ENCODE measurements around the gene TACR1.
"Not testable (repeated sequence)": the region's sequence is repeated elsewhere in the genome, so short reads cannot be mapped to it uniquely, and the experiment has no call there.

The TACR1 gene

DNA sequence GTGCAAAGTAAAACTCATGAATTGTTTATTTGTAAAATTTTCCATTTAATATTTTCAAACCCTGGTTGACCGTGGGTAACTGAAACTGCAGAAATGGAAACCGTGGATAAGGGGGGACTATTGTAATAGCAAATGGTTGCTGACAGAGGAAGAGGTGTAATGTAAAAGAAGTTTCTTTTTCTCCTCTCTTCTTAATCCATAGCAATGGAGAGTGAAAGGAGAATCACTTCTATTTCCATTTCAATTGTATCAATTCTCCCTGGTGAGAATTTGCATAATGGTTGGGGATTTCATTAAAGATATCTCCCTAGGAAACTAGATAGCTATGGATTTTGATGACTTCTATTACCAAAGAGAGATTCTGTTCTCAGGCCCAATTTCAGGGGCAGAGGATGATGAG lies 24.8 kb downstream of the TACR1 start:
- Histone ChIP-seq H3K27ac (ENCODE audit: insufficient read depth, low read length, poor library complexity, severe bottlenecking) (no peak overlapping the region), H3K4me1 (ENCODE audit: control insufficient read depth, insufficient read depth, low read length, poor library complexity, severe bottlenecking) (no peaks in the 10 kb centered on the region), H3K27me3 (replicated peaks; ENCODE audit: control insufficient read depth, insufficient read depth, low read length, poor library complexity, severe bottlenecking) (no peaks in the 10 kb centered on the region), H3K4me3 (ENCODE audit: insufficient read depth, low read depth, low read length, poor library complexity, severe bottlenecking) (no peak overlapping the region), H3K36me3 (ENCODE audit: control insufficient read depth, insufficient read depth, low read length) (no peaks in the 10 kb centered on the region), H3K9me3 (ENCODE audit: control insufficient read depth, low read length) (no peaks in the 10 kb centered on the region)
- DNase-seq, result no peak

DNA sequence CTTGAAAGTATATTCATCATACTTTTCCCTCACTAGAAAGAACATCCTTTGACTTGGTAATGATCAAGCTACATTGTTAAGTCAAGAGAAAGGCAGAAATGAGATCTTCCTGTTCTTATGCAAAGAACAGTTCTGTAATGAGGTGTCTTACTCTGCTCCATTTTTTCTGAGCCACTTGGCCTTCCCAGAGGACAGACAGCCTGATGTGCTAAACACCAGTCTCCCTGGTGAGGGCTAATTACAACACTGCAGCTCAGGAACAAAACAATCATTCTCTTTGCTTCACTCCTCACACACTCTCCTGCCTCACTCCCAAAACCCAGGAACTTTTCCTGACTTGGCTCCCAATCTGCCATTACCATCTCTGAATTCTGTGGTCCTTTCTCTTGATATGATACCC lies 25.6 kb downstream of the TACR1 start:
- DNase-seq, result no peak

DNA sequence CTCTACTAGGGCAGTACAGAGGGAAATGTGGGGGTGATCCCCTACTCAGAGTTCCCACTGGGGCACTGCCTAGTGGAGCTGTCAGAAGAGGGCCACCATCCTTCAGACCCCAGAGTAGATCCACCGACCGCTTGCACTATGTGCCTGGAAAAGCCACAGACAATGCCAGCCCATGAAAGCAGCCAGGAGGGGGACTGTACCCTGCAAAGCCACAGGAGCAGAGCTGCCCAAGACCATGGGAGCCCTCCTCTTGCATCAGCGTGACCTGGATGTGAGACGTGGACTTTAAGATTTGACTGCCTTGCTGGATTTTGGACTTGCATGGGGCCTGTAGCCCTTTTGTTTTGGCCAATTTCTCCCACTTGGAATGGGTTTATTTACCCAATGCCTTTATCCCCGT lies 27.9 kb downstream of the TACR1 start:
- H3K4me1 ChIP-seq (ENCODE audit: control insufficient read depth, insufficient read depth, low read length, poor library complexity, severe bottlenecking); DNase-seq; H3K36me3 ChIP-seq (ENCODE audit: control insufficient read depth, insufficient read depth, low read length); H3K4me3 ChIP-seq (ENCODE audit: insufficient read depth, low read depth, low read length, poor library complexity, severe bottlenecking); H3K27me3 ChIP-seq (replicated peaks; ENCODE audit: control insufficient read depth, insufficient read depth, low read length, poor library complexity, severe bottlenecking); H3K9me3 ChIP-seq (ENCODE audit: control insufficient read depth, low read length); H3K27ac ChIP-seq (ENCODE audit: insufficient read depth, low read length, poor library complexity, severe bottlenecking): not testable (repeated sequence)

More for the DNA sequence above, 25.6 kb downstream of the TACR1 start:
- Histone ChIP-seq H3K4me1 (ENCODE audit: control insufficient read depth, insufficient read depth, low read length, poor library complexity, severe bottlenecking) (no peaks in the 10 kb centered on the region), H3K9me3 (ENCODE audit: control insufficient read depth, low read length) (no peaks in the 10 kb centered on the region), H3K27ac (ENCODE audit: insufficient read depth, low read length, poor library complexity, severe bottlenecking) (no peak overlapping the region), H3K27me3 (replicated peaks; ENCODE audit: control insufficient read depth, insufficient read depth, low read length, poor library complexity, severe bottlenecking) (no peaks in the 10 kb centered on the region), H3K36me3 (ENCODE audit: control insufficient read depth, insufficient read depth, low read length) (no peaks in the 10 kb centered on the region), H3K4me3 (ENCODE audit: insufficient read depth, low read depth, low read length, poor library complexity, severe bottlenecking) (no peak overlapping the region)

DNA sequence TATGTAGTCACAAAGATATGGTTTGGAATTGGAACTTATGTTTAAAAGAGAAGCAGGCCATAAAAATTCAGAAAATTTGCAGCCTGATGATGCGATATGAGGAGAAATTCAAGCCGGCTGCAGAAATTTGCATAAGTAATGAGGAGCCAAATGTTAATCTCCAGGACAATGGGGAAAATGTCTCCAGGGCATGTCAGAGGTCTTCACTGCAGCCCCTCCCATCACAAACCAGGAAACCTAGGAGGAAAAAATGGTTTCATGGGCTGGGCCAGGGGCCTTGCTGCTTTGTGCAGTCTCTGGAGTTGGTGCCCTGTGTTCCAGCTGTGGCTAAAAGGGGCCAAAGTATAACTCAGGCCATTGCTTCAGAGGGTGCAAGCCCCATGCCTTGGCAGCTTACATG lies 28.4 kb downstream of the TACR1 start:
- Histone ChIP-seq H3K27me3 (replicated peaks; ENCODE audit: control insufficient read depth, insufficient read depth, low read length, poor library complexity, severe bottlenecking) (no peaks in the 10 kb centered on the region), H3K4me1 (ENCODE audit: control insufficient read depth, insufficient read depth, low read length, poor library complexity, severe bottlenecking) (no peaks in the 10 kb centered on the region), H3K36me3 (ENCODE audit: control insufficient read depth, insufficient read depth, low read length) (no peaks in the 10 kb centered on the region), H3K4me3 (ENCODE audit: insufficient read depth, low read depth, low read length, poor library complexity, severe bottlenecking) (no peak overlapping the region), H3K27ac (ENCODE audit: insufficient read depth, low read length, poor library complexity, severe bottlenecking) (no peak overlapping the region), H3K9me3 (ENCODE audit: control insufficient read depth, low read length) (no peaks in the 10 kb centered on the region)
- DNase-seq, result no peak

DNA sequence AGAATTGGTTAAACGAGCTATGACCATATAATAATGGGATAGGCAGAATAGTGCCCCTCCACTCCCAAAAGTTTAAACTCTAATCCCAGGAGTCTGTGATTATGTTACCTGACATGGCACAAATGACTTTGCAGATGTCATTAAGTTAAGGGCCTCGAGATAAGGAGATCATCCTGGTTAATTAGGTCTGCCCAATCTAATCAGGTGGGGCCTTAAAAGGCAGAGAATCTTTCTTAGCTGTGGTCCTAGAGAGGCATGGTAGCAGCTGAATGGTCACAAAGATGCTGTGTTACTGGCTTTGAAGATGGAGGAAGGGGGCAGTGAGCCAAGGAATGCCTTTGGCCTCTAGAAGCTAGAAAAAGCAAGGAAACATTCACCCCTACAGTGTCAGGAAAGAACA lies 31.1 kb downstream of the TACR1 start:
- H3K36me3 ChIP-seq (ENCODE audit: control insufficient read depth, insufficient read depth, low read length), result no peaks in the 10 kb centered on the region
- H3K4me1 ChIP-seq (ENCODE audit: control insufficient read depth, insufficient read depth, low read length, poor library complexity, severe bottlenecking), result no peaks in the 10 kb centered on the region
- no peak for DNase-seq
- no peak overlapping the region for H3K27ac ChIP-seq (ENCODE audit: insufficient read depth, low read length, poor library complexity, severe bottlenecking)
- no peaks in the 10 kb centered on the region for H3K9me3 ChIP-seq (ENCODE audit: control insufficient read depth, low read length)
- no peaks in the 10 kb centered on the region for H3K27me3 ChIP-seq (replicated peaks; ENCODE audit: control insufficient read depth, insufficient read depth, low read length, poor library complexity, severe bottlenecking)
- H3K4me3 ChIP-seq (ENCODE audit: insufficient read depth, low read depth, low read length, poor library complexity, severe bottlenecking), result no peak overlapping the region

DNA sequence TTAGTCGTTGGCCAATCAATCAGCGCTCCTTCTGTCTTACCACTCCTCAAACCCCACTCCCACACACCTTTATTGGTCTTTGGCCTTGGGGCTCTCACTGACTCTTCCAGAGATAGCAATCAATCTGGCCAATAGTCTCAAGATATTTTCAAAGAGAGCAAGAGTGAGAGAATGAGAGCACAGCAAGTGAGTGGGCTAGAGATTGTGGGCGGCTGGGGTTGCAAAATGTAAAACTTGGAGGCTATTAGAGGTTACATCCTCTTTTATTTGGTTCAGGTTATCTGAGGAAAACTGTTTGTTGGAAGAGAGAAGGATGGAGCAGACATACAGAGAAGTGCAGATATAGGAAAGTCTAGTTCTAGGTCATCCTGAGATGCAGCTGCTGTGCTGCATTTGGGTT lies 32.8 kb downstream of the TACR1 start:
- Histone ChIP-seq H3K27ac (ENCODE audit: insufficient read depth, low read length, poor library complexity, severe bottlenecking) (no peak overlapping the region), H3K27me3 (replicated peaks; ENCODE audit: control insufficient read depth, insufficient read depth, low read length, poor library complexity, severe bottlenecking) (no peaks in the 10 kb centered on the region), H3K4me1 (ENCODE audit: control insufficient read depth, insufficient read depth, low read length, poor library complexity, severe bottlenecking) (no peaks in the 10 kb centered on the region), H3K4me3 (ENCODE audit: insufficient read depth, low read depth, low read length, poor library complexity, severe bottlenecking) (no peak overlapping the region), H3K9me3 (ENCODE audit: control insufficient read depth, low read length) (no peaks in the 10 kb centered on the region), H3K36me3 (ENCODE audit: control insufficient read depth, insufficient read depth, low read length) (no peaks in the 10 kb centered on the region)
- no peak for DNase-seq

DNA sequence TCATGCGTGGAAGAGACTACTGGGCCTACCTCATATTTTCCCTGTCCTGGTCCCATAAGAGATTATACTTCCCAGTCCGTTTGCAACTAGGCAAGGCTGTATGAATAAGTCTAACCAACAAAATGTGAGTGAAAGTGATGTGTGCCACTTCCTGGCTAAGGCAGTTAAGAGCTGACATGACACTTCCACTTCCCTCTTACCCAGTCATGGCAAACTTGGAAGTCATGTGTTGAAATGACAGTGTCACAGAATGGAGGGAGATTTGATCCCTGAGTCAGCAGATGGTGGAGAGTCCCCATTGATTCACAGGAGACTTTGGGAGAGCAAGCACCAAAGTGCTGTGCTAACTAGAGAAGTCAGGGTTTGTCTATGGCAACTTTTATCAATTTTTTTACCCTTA lies 36.4 kb downstream of the TACR1 start:
- DNase-seq, result no peak
- H3K27ac ChIP-seq (ENCODE audit: insufficient read depth, low read length, poor library complexity, severe bottlenecking), result no peak overlapping the region
- H3K4me3 ChIP-seq (ENCODE audit: insufficient read depth, low read depth, low read length, poor library complexity, severe bottlenecking), result no peak overlapping the region
- no peaks in the 10 kb centered on the region for H3K36me3 ChIP-seq (ENCODE audit: control insufficient read depth, insufficient read depth, low read length)
- H3K27me3 ChIP-seq (replicated peaks; ENCODE audit: control insufficient read depth, insufficient read depth, low read length, poor library complexity, severe bottlenecking), result no peaks in the 10 kb centered on the region
- no peaks in the 10 kb centered on the region for H3K9me3 ChIP-seq (ENCODE audit: control insufficient read depth, low read length)
- H3K4me1 ChIP-seq (ENCODE audit: control insufficient read depth, insufficient read depth, low read length, poor library complexity, severe bottlenecking), result no peaks in the 10 kb centered on the region

DNA sequence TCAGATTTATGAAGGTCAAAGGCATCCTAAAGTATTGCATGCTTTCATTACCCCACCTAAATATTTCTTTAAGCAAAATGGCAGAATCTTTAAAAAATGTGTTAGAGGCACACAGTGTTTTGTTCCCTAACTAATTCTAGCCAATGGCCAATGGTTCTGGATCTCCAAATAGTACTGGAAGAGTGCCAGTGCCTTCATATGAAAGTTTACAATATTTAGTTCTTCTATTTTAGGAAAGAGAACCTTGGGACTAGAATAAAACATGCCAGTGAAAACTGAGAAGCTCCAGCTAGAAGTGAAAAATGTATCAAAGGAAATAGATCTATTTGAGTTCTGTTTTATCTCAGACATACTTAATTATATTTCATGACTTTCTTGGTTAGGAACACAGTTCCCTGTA lies 37.1 kb downstream of the TACR1 start:
- DNase-seq, result no peak
- no peaks in the 10 kb centered on the region for H3K27me3 ChIP-seq (replicated peaks; ENCODE audit: control insufficient read depth, insufficient read depth, low read length, poor library complexity, severe bottlenecking)
- H3K9me3 ChIP-seq (ENCODE audit: control insufficient read depth, low read length), result no peaks in the 10 kb centered on the region
- no peak overlapping the region for H3K4me3 ChIP-seq (ENCODE audit: insufficient read depth, low read depth, low read length, poor library complexity, severe bottlenecking)
- H3K4me1 ChIP-seq (ENCODE audit: control insufficient read depth, insufficient read depth, low read length, poor library complexity, severe bottlenecking), result no peaks in the 10 kb centered on the region
- no peak overlapping the region for H3K27ac ChIP-seq (ENCODE audit: insufficient read depth, low read length, poor library complexity, severe bottlenecking)
- H3K36me3 ChIP-seq (ENCODE audit: control insufficient read depth, insufficient read depth, low read length), result no peaks in the 10 kb centered on the region

DNA sequence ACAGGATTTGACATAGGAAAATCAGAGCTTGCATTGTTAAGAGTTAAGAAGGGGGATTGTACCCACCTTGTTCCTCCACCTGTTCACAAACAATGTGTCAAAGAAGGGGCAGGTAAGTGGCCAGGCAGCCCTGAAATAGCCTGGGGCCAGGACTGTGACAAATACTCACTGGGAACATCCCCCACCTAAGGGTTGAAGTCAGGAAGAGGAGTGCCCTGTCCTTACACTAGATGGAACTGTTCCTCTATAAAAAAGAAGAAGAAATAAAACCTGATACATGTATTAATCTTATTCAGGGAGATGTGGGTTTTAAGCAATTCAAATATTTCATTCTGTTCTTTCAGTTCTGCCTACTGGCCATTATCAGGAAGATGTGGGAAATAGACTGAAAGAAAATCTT lies 41.9 kb downstream of the TACR1 start:
- Histone ChIP-seq H3K27ac (ENCODE audit: insufficient read depth, low read length, poor library complexity, severe bottlenecking) (no peak overlapping the region), H3K9me3 (ENCODE audit: control insufficient read depth, low read length) (no peaks in the 10 kb centered on the region), H3K4me3 (ENCODE audit: insufficient read depth, low read depth, low read length, poor library complexity, severe bottlenecking) (no peak overlapping the region), H3K27me3 (replicated peaks; ENCODE audit: control insufficient read depth, insufficient read depth, low read length, poor library complexity, severe bottlenecking) (no peaks in the 10 kb centered on the region), H3K36me3 (ENCODE audit: control insufficient read depth, insufficient read depth, low read length) (no peaks in the 10 kb centered on the region), H3K4me1 (ENCODE audit: control insufficient read depth, insufficient read depth, low read length, poor library complexity, severe bottlenecking) (no peaks in the 10 kb centered on the region)
- DNase-seq, result no peak

DNA sequence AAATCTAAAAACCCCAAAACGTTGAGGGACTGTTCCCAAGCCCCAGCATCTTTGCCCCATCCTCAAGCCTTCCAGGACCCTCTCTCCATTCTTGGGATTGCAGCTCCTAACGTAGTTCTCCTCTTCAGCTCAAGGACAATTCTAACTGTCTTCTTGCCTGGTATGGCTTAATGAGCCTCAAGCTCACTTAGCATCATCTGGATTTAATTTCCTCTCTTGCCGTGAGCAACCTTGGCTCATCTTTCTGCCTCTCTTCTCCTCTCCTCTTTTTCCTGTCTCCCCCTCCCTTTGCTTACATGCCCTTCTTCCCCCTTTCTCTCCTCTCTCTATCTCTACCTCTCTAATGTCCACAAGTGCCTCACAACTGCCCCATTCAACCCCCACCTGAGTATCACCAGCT lies 44.2 kb downstream of the TACR1 start:
- H3K4me3 ChIP-seq (ENCODE audit: insufficient read depth, low read depth, low read length, poor library complexity, severe bottlenecking), result no peak overlapping the region
- no peak for DNase-seq
- H3K27me3 ChIP-seq (replicated peaks; ENCODE audit: control insufficient read depth, insufficient read depth, low read length, poor library complexity, severe bottlenecking), result no peaks in the 10 kb centered on the region
- no peaks in the 10 kb centered on the region for H3K9me3 ChIP-seq (ENCODE audit: control insufficient read depth, low read length)
- H3K4me1 ChIP-seq (ENCODE audit: control insufficient read depth, insufficient read depth, low read length, poor library complexity, severe bottlenecking), result no peaks in the 10 kb centered on the region
- no peak overlapping the region for H3K27ac ChIP-seq (ENCODE audit: insufficient read depth, low read length, poor library complexity, severe bottlenecking)
- H3K36me3 ChIP-seq (ENCODE audit: control insufficient read depth, insufficient read depth, low read length), result no peaks in the 10 kb centered on the region

DNA sequence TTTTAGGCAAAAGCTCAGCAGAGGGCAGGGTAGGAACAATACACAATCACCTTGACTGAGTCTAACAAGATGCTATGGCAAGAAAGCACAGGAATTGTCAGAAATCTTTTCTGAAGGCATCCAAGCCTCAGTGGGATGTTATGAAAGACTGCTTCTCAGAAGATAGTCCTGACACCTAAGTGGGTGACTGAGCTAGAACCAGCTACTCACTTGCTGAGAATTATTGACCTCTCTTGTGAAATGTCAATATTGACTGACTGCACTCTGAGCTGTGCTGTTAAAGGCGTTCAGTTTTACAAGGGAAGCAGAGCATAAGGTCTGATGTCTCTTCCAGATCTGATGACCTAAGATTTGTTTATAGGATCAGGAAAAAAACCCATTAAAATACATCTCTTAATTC lies 46.1 kb downstream of the TACR1 start:
- Histone ChIP-seq H3K4me3 (ENCODE audit: insufficient read depth, low read depth, low read length, poor library complexity, severe bottlenecking) (no peak overlapping the region), H3K36me3 (ENCODE audit: control insufficient read depth, insufficient read depth, low read length) (no peaks in the 10 kb centered on the region), H3K4me1 (ENCODE audit: control insufficient read depth, insufficient read depth, low read length, poor library complexity, severe bottlenecking) (no peaks in the 10 kb centered on the region), H3K9me3 (ENCODE audit: control insufficient read depth, low read length) (no peaks in the 10 kb centered on the region), H3K27me3 (replicated peaks; ENCODE audit: control insufficient read depth, insufficient read depth, low read length, poor library complexity, severe bottlenecking) (no peaks in the 10 kb centered on the region), H3K27ac (ENCODE audit: insufficient read depth, low read length, poor library complexity, severe bottlenecking) (no peak overlapping the region)
- DNase-seq, result no peak

Data from effector memory CD4-positive, alpha-beta T cell (primary cell).